Cardiac fibroblast (primary cell): ENCODE measurements around the gene ARMC9.

Source experiments
- DNase-seq, 2 donors: peaks; one replicate each; pipeline versions ENCODE4 v3.0.0 to v3.0.0-alpha.2; 2010; ENCODE audit warnings: low read depth in 2 of 2
- H3K4me3 ChIP-seq, 2 donors: replicated peaks in 1 of 2; 1 replicate in 1 of 2; 2 replicates in 1 of 2; pipeline ENCODE4 v1.5.1; 2011; ENCODE audit warnings: low read depth in 2 of 2, low read length in 2 of 2, mild to moderate bottlenecking in 2 of 2, moderate library complexity in 1 of 2
- TF ChIP-seq, protein P1 (sequence below): IDR thresholded peaks from one replicate; pipeline ENCODE4 v1.5.1; 2011; ENCODE audit warnings: low read depth, mild to moderate bottlenecking, low read length, inconsistent platforms

The ARMC9 gene

DNA sequence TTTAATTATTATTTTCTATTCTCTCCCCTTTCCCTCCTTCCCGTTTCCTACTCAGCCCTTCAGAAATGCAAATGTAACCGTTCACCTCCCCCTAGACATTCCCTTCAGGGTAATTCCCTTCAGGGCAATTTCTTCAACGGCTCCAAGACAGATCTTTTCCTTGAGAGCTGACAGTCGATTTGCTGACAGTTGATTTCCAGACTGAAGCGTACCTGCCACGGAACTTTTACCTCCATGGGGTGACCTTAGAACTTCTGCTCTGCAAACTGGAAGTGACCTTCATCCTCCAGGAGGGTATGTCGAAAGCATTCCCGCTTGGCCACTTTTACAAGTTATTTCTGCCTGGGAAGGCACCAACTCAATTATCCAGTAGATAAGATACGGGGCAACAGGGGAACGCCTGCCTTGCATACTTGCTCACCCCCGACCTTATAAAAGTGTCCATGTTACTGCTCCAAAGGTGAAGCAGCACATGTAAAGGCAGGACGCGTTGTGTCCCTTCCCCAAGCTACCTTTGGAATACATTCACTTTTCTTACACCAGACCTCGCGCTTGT lies 215.6 kb downstream of the ARMC9 start:
- no peak overlapping the region for H3K4me3 ChIP-seq
- DNase-seq: no peak
- TF ChIP-seq, protein P1, sequence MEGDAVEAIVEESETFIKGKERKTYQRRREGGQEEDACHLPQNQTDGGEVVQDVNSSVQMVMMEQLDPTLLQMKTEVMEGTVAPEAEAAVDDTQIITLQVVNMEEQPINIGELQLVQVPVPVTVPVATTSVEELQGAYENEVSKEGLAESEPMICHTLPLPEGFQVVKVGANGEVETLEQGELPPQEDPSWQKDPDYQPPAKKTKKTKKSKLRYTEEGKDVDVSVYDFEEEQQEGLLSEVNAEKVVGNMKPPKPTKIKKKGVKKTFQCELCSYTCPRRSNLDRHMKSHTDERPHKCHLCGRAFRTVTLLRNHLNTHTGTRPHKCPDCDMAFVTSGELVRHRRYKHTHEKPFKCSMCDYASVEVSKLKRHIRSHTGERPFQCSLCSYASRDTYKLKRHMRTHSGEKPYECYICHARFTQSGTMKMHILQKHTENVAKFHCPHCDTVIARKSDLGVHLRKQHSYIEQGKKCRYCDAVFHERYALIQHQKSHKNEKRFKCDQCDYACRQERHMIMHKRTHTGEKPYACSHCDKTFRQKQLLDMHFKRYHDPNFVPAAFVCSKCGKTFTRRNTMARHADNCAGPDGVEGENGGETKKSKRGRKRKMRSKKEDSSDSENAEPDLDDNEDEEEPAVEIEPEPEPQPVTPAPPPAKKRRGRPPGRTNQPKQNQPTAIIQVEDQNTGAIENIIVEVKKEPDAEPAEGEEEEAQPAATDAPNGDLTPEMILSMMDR: no peak

DNA sequence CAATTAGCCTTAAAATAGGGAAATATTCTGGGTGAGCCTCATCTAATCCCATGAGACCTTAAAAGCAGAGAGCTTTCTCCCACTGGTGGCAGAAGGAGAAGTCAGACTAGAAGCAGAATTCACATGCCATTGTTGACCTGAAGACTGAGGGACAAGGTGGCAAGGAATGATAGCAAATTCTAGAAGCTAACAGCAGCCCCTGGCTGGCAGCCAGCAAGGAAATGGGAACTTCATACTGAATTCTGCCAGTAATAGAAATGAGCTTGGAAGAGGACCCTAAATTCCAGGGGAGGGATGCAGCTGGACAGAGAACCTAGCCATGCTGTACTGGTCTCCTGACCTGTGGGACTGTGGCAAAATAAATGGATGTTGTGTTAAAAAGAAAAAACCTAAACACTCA lies 216.6 kb downstream of the ARMC9 start:
- TF ChIP-seq, protein P1: no peak
- H3K4me3 ChIP-seq: no peak overlapping the region
- peak in 1 of 2 donors; percentile 20 for DNase-seq

DNA sequence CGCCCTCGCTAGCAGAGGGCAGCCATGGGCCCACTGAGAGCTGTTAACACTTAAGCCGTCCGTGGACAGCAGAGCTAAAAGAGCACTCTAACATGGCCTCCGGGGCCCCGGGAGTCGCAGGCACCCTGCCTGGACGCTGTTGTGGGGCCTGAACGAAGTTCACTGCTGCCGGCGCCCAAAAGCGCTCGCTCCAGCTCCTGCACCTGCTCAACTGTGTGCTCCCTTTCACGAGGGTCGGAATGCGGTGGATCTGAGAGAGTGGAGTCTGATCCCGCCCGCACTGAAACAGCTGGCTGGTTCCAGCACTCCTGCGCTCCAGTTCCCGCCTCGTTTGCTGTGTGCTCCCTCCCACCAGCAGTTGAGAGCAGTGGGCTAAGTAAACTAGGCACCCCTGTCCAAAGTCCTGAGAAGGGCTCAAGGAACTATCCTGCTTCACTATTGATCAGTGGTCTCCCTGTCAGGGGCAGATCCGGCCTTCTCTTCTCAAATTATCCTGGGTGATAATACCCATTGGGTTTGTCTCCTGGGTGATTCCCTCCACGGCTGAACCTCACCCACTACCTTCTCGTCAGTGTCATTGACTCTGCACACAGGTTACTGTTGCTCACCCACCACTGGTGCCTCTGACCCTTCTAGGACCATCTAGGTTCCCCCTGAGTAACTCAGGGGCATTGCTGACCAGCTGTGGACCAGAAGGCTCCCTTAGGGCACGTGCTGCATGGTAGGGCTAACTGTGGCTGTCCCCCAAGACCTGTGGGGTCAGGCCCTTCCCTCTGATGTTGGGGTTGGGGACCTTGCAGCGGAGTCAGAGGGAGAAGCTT lies 220.6 kb downstream of the ARMC9 start:
- no peak for DNase-seq
- H3K4me3 ChIP-seq: no peak overlapping the region
- TF ChIP-seq, protein P1: no peak

DNA sequence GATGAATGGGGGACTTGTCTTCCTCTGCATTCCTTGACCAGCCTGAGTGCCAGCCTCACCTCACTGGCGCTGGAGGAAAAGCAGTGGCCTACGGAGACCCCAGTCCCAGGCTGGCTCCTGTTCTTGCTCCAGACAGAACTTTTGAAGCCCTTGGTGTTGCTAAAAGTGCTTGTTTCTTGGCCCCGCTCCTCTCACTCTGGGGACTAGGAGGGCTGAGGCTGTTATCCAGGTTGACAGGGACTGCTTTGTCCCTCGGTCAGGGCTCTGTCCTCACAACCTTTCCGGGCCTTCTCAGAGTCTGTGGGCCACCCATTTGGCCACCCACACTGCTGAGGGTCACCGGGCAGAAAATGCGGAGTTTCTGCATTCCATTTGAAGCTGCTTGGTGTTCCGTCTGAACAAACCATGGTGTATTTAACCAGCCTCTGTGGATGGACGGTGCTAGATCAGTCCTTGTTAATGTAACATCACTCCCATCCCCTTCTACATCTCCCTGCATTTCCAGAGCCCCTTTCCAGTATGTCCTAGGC lies 222.7 kb downstream of the ARMC9 start:
- TF ChIP-seq, protein P1: no peak
- H3K4me3 ChIP-seq: no peak overlapping the region
- no peak for DNase-seq

DNA sequence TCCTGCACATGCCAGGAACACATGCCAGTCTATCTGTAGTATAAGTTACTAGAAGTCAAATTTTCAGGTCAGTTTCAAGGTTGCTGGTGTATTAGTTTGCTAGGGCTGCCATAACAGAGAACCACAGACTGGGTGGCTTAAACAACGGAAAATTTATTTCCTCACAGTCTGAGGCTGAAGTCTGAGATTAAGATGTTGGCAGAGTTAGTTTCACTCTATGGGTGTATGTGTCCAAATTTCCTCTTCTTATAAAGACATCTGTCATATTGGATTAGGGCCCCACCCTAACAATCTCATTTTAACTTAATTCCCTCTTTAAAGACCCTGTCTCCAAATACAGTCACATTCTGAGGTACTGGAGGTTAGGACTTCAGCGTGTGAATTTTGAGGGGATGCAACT lies 223.6 kb downstream of the ARMC9 start:
- no peak for DNase-seq
- TF ChIP-seq, protein P1: no peak
- no peak overlapping the region for H3K4me3 ChIP-seq

DNA sequence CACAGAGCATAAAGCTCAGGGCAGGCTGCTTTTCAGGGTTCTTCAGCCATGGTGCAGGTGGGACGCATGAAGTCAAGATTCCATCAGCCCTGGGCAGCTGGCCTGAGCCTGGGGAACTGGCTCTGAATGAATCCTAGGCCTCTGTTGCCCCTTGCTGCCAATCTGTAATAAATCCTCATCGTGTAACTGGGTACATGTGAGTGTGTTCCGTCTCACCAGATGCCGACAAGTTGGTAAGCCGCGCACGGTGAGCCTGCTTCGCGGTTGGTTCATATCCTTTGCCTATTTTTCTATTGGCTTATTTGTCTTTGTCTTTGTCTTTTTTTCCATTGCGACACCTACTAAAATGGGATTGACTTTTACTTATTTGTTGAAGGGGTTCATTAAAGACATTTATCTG lies 224.7 kb downstream of the ARMC9 start:
- TF ChIP-seq, protein P1: no peak
- no peak for DNase-seq
- no peak overlapping the region for H3K4me3 ChIP-seq
